Activated B cell treated with CpG ODN at 0.5 μM for 24 hours (primary cell): ENCODE results near the gene CDK14. TPM values are rescaled to one million over a fixed set of nuclear protein-coding genes. Genes with fewer than 3 reads are reported as not detected.

Experiments
- ATAC-seq: fragments of 200-7000 bp; cut with Tn5 transposase; one replicate; pipeline ENCODE4 v1.10.0; 2021; ENCODE audit warnings: low read depth, mild to moderate bottlenecking, moderate library complexity
- CTCF ChIA-PET: fragments of 350-600 bp; sonication (Branson Sonifier 250); formaldehyde crosslinking; loops from one replicate; lab custom pipeline; 2021; ENCODE audit warnings: antibody characterized with exemption; lab: Charles Lee
- POLR2A ChIA-PET: fragments of 350-600 bp; sonication (Branson Sonifier 250); formaldehyde crosslinking; loops from one replicate; lab custom pipeline; 2021; ENCODE audit warnings: antibody characterized with exemption; lab: Charles Lee
- DNase-seq: peaks from one replicate; pipeline ENCODE4 v3.0.0; 2022
- H3K27ac Mint-ChIP-seq: one replicate; pipeline ENCODE4 v1.8.0; 2020; ENCODE audit warnings: mixed read lengths
- H3K27me3 Mint-ChIP-seq: one replicate; pipeline ENCODE4 v1.8.0; 2021; ENCODE audit warnings: mixed read lengths
- H3K36me3 Mint-ChIP-seq: one replicate; pipeline ENCODE4 v1.8.0; 2021; ENCODE audit warnings: low read depth, mixed read lengths
- H3K4me1 Mint-ChIP-seq: one replicate; pipeline ENCODE4 v1.8.0; 2021; ENCODE audit warnings: mixed read lengths
- H3K4me3 Mint-ChIP-seq: one replicate; pipeline ENCODE4 v1.8.0; 2020; ENCODE audit warnings: mild to moderate bottlenecking, mixed read lengths
- H3K9me3 Mint-ChIP-seq: one replicate; pipeline ENCODE4 v1.8.0; 2020; ENCODE audit warnings: mixed read lengths
- intact Hi-C: fragments of 100-400 bp; cut with micrococcal nuclease; formaldehyde crosslinking; loops from one replicate; pipeline ENCODE4 v1.15.1; 2024
- total RNA-seq: library from RNA; stranded (reverse); gene quantifications from 2 replicates; pipeline ENCODE4 v1.2.3, GENCODE V29; 2022
- TF ChIP-seq, protein P1 (sequence below): fragments of 200-600 bp; IDR thresholded peaks from one replicate; pipeline ENCODE4 v1.8.0; 2022; ENCODE audit warnings: antibody characterized with exemption, mild to moderate bottlenecking

CDK14 gene
- total RNA-seq, 1 donor from 2014 or later, result 140 TPM

DNA sequence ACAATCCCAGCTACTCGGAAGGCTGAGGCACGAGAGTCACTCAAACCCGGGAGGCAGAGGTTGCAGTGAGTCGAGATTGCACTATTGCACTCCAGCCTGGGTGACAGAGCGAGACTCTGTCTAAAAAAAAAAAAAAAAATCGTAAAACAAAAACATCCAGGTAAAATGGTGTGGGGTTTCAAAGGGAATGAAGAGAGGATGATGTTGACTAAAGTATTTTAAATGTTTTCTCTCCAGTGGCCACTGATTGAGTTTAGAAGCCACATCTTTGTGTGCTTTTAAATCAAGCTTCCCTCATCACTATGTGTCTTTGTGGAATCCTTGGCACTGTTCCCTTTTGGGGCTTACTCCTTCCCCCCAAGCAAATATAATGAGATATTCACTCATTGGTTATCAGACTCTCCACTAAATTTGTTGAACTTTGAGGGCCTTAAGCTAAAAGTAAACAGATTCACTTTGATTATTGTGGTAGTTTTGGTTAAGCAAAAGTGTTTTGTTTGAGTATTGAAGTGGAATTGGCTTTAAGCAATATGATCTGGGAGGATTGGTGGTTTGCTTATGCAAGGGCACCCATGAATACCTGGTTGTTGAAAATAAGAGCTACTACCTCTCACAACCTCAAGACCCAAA, 162.9 kb downstream of the CDK14 start:
- peak overlapping the region; percentile 62 for H3K27ac Mint-ChIP-seq
- intact Hi-C loops, result loop anchor here (1.0 to 5.0 kb wide), 2 partner anchors 10 to 162 kb away; partner anchors contain the start of gene CDK14
- ATAC-seq, result no peak
- peaks cover 93% of the 10 kb centered on the region for H3K4me1 Mint-ChIP-seq
- H3K27me3 Mint-ChIP-seq, result no peaks in the 10 kb centered on the region
- DNase-seq, result no peak
- ChIA-PET POLR2A (interaction anchor here (1.0 to 1.1 kb wide), 2 partner anchors 18 kb away, joined by 3 to 4 read pairs; no protein-coding TSS in a partner anchor), CTCF (interaction anchor here (2.7 kb wide), 1 partner anchor 9 kb away, joined by 17 read pairs; no protein-coding TSS in a partner anchor)
- H3K9me3 Mint-ChIP-seq, result no peaks in the 10 kb centered on the region
- peaks cover 29% of the 10 kb centered on the region for H3K36me3 Mint-ChIP-seq
- no peak overlapping the region for H3K4me3 Mint-ChIP-seq
- TF ChIP-seq, protein P1, sequence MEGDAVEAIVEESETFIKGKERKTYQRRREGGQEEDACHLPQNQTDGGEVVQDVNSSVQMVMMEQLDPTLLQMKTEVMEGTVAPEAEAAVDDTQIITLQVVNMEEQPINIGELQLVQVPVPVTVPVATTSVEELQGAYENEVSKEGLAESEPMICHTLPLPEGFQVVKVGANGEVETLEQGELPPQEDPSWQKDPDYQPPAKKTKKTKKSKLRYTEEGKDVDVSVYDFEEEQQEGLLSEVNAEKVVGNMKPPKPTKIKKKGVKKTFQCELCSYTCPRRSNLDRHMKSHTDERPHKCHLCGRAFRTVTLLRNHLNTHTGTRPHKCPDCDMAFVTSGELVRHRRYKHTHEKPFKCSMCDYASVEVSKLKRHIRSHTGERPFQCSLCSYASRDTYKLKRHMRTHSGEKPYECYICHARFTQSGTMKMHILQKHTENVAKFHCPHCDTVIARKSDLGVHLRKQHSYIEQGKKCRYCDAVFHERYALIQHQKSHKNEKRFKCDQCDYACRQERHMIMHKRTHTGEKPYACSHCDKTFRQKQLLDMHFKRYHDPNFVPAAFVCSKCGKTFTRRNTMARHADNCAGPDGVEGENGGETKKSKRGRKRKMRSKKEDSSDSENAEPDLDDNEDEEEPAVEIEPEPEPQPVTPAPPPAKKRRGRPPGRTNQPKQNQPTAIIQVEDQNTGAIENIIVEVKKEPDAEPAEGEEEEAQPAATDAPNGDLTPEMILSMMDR, result no peak

DNA sequence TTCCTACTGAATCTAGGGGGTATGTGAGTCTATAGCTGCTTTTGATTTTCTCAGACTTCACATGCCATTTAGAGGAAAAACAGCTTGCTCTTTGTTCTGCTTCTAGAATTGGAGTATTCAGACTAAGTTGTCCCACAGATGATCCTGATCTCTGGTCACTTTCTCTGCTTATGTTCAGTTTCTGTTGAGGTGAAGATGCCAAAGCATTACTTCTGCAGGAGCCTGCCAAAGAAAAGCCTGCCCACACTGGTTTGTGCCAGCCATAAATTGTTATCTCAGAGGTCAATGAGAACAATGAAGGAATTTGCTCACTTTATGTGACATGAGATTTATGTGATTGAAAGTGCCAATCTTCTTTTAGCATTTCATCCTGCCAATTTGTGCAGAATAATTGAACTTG, 163.6 kb downstream of the CDK14 start:
- H3K27me3 Mint-ChIP-seq, result no peaks in the 10 kb centered on the region
- H3K4me3 Mint-ChIP-seq, result peak overlapping the region; percentile 24
- ATAC-seq (no peak), DNase-seq (no peak)
- ChIA-PET CTCF (interaction anchor here (2.7 kb wide), 1 partner anchor 10 kb away, joined by 17 read pairs; no protein-coding TSS in a partner anchor), POLR2A (interaction anchor here (1.1 kb wide), 1 partner anchor 17 kb away, joined by 3 read pairs; no protein-coding TSS in a partner anchor)
- H3K9me3 Mint-ChIP-seq, result no peaks in the 10 kb centered on the region
- H3K4me1 Mint-ChIP-seq, result peaks cover 93% of the 10 kb centered on the region
- peak overlapping the region; percentile 62 for H3K27ac Mint-ChIP-seq
- peaks cover 29% of the 10 kb centered on the region for H3K36me3 Mint-ChIP-seq
- intact Hi-C loops, result loop anchor here (1.0 to 5.0 kb wide), 2 partner anchors 10 to 162 kb away; partner anchors contain the start of gene CDK14
- TF ChIP-seq, protein P1, result no peak

DNA sequence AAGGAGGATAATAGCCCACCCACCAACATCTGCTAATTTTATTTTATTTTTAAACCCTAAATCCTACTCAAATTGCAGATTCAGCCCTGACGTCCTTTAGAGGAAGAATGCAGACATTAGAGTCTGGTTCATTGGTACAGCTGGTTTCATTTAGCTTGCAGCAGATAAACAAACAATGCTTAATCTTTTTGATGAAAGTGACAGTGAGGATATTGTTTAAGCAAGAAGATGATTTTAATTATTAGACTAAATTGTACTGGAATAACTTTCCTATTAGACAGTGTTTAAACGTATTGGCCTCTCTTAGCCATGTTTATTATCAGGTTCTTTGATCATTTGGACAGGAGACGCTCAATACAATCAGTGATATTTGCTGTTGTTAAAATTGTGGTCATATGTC, 164.8 kb downstream of the CDK14 start:
- Mint-ChIP-seq H3K27me3 (no peaks in the 10 kb centered on the region), H3K9me3 (no peaks in the 10 kb centered on the region), H3K4me3 (no peak overlapping the region), H3K36me3 (peaks cover 32% of the 10 kb centered on the region), H3K4me1 (peaks cover 96% of the 10 kb centered on the region), H3K27ac (no peak overlapping the region)
- POLR2A ChIA-PET, result interaction anchor here (1.1 kb wide), 2 partner anchors 22 to 24 kb away, joined by 3 read pairs; no protein-coding TSS in a partner anchor
- CTCF ChIA-PET, result interaction anchor here (0.9 to 2.7 kb wide), 2 partner anchors 11 to 52 kb away, joined by 4 to 17 read pairs; no protein-coding TSS in a partner anchor
- DNase-seq (no peak), ATAC-seq (no peak)
- TF ChIP-seq, protein P1, result no peak
- intact Hi-C loops, result no loop called here

DNA sequence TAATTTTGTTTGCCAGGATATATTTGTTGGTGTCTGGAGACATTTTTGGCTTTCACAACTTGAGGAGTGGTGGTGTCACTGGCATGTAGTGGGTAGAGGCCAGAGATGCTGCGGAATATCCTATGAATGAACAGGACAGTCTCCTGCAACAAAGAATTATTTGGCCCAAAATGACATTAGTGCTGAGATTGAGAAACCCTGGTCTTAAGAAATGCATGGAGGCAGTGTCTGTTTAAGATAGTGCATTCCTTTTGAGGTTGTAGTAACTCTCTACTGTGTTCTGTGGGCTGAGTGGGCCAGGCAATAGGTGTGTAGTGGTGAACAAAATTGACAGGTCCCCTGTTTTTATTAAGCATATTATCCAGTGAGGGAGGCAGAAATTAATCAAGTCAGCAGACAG, 165.5 kb downstream of the CDK14 start:
- no peak for DNase-seq
- ChIA-PET CTCF (interaction anchor here (1.9 kb wide), 1 partner anchor 12 kb away, joined by 7 read pairs; no protein-coding TSS in a partner anchor), POLR2A (no interaction called here)
- intact Hi-C loops, result no loop called here
- no peak overlapping the region for H3K4me3 Mint-ChIP-seq
- no peaks in the 10 kb centered on the region for H3K9me3 Mint-ChIP-seq
- TF ChIP-seq, protein P1, result no peak
- peaks cover 37% of the 10 kb centered on the region for H3K36me3 Mint-ChIP-seq
- H3K4me1 Mint-ChIP-seq, result peaks cover 97% of the 10 kb centered on the region
- no peaks in the 10 kb centered on the region for H3K27me3 Mint-ChIP-seq
- peak overlapping the region; percentile 56 for H3K27ac Mint-ChIP-seq
- no peak for ATAC-seq

DNA sequence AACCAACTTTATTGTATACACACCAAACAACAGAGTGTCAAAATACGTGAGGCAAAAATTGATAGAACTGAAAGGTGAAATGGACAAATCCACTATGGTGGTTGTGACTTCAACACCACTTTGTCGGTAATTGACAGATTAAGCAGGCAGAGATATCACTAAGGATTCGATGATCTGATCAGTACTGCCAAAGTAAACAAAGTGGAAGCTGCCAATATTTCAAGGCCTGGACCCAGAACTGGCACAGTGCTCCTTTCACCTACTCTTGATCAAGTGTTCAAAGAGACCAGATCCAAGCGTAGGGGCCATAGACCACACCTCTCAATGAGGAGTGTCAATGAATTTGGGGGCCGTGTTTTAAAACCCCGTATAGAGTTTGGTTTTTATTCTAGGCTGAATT, 167.0 kb downstream of the CDK14 start:
- H3K27ac Mint-ChIP-seq, result no peak overlapping the region
- ChIA-PET POLR2A (interaction anchor here (0.6 kb wide), 2 partner anchors 29 to 92 kb away, joined by 4 to 7 read pairs; no protein-coding TSS in a partner anchor), CTCF (interaction anchor here (1.9 kb wide), 1 partner anchor 13 kb away, joined by 7 read pairs; no protein-coding TSS in a partner anchor)
- H3K4me1 Mint-ChIP-seq, result peaks cover 89% of the 10 kb centered on the region
- H3K9me3 Mint-ChIP-seq, result no peaks in the 10 kb centered on the region
- TF ChIP-seq, protein P1, result no peak
- H3K36me3 Mint-ChIP-seq, result peaks cover 42% of the 10 kb centered on the region
- no peak overlapping the region for H3K4me3 Mint-ChIP-seq
- no peaks in the 10 kb centered on the region for H3K27me3 Mint-ChIP-seq
- DNase-seq (no peak), ATAC-seq (no peak)
- intact Hi-C loops, result no loop called here
